Body of pancreas (tissue), 4 donors: ENCODE results near the gene ENAH. TPM values are rescaled to one million over a fixed set of nuclear protein-coding genes. Genes with fewer than 3 reads are reported as not detected.
A peak's percentile ranks its signal among the peaks of the same experiment; 100 is the strongest.

Source experiments
- ATAC-seq: fragments of 150-250 bp; one replicate; pipeline ENCODE4 v1.9.1; 2016
- DNase-seq, 4 donors: peaks; one replicate each; pipeline ENCODE4 v3.0.0-alpha.2; 2019
- H3K27ac ChIP-seq, 4 donors: fragments of 200-600 bp; sonication (generic); 1 replicate in 3 of 4; 2 replicates in 1 of 4; pipeline versions ENCODE4 v1.5.1 to v1.6.1; 2016 to 2019; ENCODE audit warnings: mild to moderate bottlenecking in 1 of 4, mixed read lengths in 1 of 4, moderate library complexity in 1 of 4
- H3K27me3 ChIP-seq, 2 donors: fragments of 200-600 bp; sonication (generic); one replicate each; pipeline ENCODE4 v1.6.0; 2016; ENCODE audit warnings: mild to moderate bottlenecking in 1 of 2
- H3K36me3 ChIP-seq, 2 donors: fragments of 200-600 bp; sonication (generic); replicated peaks in 1 of 2; 2 replicates each; pipeline ENCODE4 v1.5.1; 2016; ENCODE audit warnings: low read depth in 2 of 2; ENCODE audit not compliant: insufficient read depth in 1 of 2
- H3K4me1 ChIP-seq: fragments of 200-600 bp; sonication (generic); one replicate; pipeline ENCODE4 v1.6.0; 2016
- H3K4me3 ChIP-seq, 2 donors: fragments of 200-600 bp; sonication (generic); 1 replicate in 1 of 2; 2 replicates in 1 of 2; pipeline ENCODE4 v1.5.1; 2016 to 2019
- H3K9me3 ChIP-seq, 3 donors: fragments of 200-600 bp; sonication (generic); 1 replicate in 2 of 3; 2 replicates in 1 of 3; pipeline ENCODE4 v1.5.1; 2016
- POLR2A ChIP-seq, 3 donors: fragments of 450-650 bp; IDR thresholded peaks; one replicate each; pipeline ENCODE4 v1.6.1; 2016; ENCODE audit warnings: antibody characterized with exemption in 3 of 3, mild to moderate bottlenecking in 2 of 3
- WGBS, 2 donors: methylation state at CpG; one replicate each; pipeline ENCODE4 v1.1.5; 2017; 5-methylcytosine and 5-hydroxymethylcytosine counted together
- intact Hi-C: fragments of 100-400 bp; cut with DNase I; formaldehyde crosslinking; loops from one replicate; pipeline ENCODE4 v1.15.1; 2023
- total RNA-seq, 2 donors: library from RNA; depleted of rRNA; stranded (reverse); fragments of >200 nt; gene quantifications; one replicate each; pipeline ENCODE4 v1.1.0, GENCODE V29; 2016
- TF ChIP-seq, protein P1 (sequence below), 7 experiments: fragments of 450-650 bp in 4 of 7; fragments of 200-600 bp in 3 of 7; sonication (generic) in 3 of 7; IDR thresholded peaks; one replicate each; pipeline ENCODE4 v1.5.1; 2016 to 2019; ENCODE audit warnings: antibody characterized with exemption in 7 of 7

ENAH gene
- total RNA-seq, 2 donors from 2014 or later, result 21.1 to 28.8 TPM

DNA sequence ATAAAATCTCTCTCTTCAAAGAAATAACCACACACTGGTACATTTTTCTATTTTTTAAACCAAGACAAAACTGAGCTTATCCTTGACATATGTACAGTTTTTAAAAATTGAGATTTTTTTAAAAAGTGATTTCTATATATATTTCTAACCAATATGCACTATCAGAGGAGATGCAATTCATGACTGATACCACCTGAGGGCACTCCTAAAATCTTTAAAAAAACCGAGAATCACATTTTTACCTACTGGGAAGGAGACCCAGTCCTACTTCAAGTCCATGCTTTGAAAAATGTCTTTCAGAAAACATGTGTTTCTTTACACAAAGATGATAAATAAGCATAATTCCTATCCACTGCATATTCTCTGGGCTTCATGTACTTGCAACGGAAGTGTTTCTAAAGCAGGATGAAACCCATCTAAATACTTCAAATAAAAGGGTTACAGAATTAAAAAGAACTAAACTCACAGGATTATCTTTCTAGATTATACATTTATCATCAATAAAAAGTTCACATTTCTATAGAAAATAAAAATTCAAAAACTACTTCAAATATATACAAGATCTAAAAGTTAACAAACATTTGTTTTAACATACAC, 98.6 kb downstream of the ENAH start:
- DNase-seq (no peak), ATAC-seq (no peak)
- intact Hi-C loops, result no loop called here
- H3K4me1 ChIP-seq, result peaks cover 6% of the 10 kb centered on the region
- no peak for TF ChIP-seq POLR2A (IDR thresholded peaks at IDR 0.05)
- TF ChIP-seq, protein P1, sequence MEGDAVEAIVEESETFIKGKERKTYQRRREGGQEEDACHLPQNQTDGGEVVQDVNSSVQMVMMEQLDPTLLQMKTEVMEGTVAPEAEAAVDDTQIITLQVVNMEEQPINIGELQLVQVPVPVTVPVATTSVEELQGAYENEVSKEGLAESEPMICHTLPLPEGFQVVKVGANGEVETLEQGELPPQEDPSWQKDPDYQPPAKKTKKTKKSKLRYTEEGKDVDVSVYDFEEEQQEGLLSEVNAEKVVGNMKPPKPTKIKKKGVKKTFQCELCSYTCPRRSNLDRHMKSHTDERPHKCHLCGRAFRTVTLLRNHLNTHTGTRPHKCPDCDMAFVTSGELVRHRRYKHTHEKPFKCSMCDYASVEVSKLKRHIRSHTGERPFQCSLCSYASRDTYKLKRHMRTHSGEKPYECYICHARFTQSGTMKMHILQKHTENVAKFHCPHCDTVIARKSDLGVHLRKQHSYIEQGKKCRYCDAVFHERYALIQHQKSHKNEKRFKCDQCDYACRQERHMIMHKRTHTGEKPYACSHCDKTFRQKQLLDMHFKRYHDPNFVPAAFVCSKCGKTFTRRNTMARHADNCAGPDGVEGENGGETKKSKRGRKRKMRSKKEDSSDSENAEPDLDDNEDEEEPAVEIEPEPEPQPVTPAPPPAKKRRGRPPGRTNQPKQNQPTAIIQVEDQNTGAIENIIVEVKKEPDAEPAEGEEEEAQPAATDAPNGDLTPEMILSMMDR (IDR thresholded peaks at IDR 0.05), result peak; percentile 25 to 71 (median 61)
- H3K27me3 ChIP-seq, result no peaks in the 10 kb centered on the region
- no peaks in the 10 kb centered on the region for H3K9me3 ChIP-seq
- no peak overlapping the region for H3K4me3 ChIP-seq
- H3K36me3 ChIP-seq, result peaks cover 0 to 1% of the 10 kb centered on the region in 2 donors
- no peak overlapping the region for H3K27ac ChIP-seq
- WGBS, 2 donors, result 28 to 34% methylated on average over 2 of the region's 2 CpGs

DNA sequence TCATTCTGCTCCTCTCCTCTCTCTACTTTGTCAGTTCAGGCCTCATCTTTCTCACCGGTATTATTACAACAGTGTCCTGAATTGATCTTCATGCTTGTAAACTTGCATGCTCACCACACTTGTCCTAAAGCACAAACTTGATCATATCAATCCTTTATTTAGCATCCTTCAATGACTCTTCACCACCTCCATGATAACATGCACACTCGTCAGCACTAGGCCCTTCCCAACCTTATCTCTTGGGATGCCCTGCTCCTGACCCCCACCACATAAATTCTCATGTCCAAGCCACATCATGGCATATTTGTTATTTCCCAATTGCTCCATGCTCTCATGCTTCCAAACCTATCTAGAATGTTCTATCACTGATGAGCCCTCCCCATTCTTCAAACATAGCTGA, 103.1 kb downstream of the ENAH start:
- Histone ChIP-seq H3K27ac (no peak overlapping the region), H3K27me3 (no peaks in the 10 kb centered on the region), H3K36me3 (no peaks in the 10 kb centered on the region), H3K4me1 (peaks cover 6% of the 10 kb centered on the region), H3K9me3 (no peaks in the 10 kb centered on the region), H3K4me3 (no peak overlapping the region)
- intact Hi-C loops, result no loop called here
- DNase-seq (no peak), ATAC-seq (no peak)
- no peak for TF ChIP-seq POLR2A (IDR thresholded peaks at IDR 0.05)
- TF ChIP-seq, protein P1 (IDR thresholded peaks at IDR 0.05), result no peak
- WGBS, 2 donors, result 88 to 95% methylated on average over 2 of the region's 2 CpGs

DNA sequence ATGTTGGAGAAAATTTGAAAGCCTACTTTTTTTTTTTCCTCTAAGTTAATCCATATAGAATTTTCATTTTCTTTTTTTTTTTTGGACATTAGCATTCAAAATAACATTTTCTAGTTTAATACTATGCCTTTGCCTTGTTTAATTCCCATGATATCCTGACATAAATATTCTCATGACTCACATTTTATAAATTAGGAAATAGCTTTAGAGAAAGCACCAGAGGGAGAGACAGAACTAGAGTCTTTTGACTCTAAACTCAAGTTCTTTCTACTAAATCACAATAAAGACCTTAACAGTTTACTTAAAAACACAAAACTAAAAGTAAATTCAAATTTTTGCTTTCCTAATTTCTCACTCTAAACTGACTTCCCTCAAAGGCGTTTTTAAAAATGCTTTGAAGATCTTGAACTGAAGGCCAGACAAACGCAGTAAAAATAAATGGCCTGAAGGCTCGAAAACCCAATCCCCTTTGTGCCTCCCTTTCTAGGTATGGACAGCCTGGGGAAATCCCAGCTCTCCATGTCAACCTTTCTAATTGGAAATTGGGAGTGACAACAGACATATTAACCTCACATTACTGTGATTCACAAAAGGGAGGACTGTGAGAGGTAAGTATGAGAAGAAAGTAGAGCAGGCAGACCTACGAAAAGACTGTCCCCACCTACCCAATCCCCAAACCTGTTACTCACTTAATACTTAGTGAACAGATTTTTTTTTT, 104.6 kb downstream of the ENAH start:
- Histone ChIP-seq H3K4me1 (peaks cover 4% of the 10 kb centered on the region), H3K9me3 (no peaks in the 10 kb centered on the region), H3K27me3 (no peaks in the 10 kb centered on the region), H3K4me3 (no peak overlapping the region), H3K27ac (no peak overlapping the region), H3K36me3 (no peaks in the 10 kb centered on the region)
- ATAC-seq (no peak), DNase-seq (no peak)
- intact Hi-C loops, result no loop called here
- WGBS, 2 donors, result 86 to 90% methylated on average over 4 of the region's 4 CpGs
- TF ChIP-seq, protein P1 (IDR thresholded peaks at IDR 0.05), result no peak
- no peak for TF ChIP-seq POLR2A (IDR thresholded peaks at IDR 0.05)

DNA sequence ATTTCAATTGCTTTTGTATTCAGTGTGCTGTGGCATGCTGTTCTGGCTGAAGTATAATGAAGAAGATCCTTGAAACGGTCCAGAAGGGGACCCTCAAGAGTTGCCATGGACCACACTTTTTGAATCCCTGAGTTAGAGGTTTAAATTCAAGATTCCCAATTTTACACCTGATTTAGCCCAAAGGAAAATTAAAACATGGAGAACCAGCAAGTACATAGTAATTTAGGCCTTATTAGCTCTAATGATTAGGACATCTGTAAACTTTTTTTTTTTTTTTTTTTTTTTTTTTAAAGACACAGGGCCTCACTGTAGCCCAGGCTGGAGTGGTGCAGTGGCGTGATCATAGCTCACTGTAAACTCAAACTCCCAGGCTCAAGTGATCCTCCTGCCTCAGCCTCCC, 107.3 kb downstream of the ENAH start:
- Histone ChIP-seq H3K27ac (no peak overlapping the region), H3K27me3 (no peaks in the 10 kb centered on the region), H3K4me1 (peaks cover 4% of the 10 kb centered on the region), H3K36me3 (no peaks in the 10 kb centered on the region), H3K4me3 (no peak overlapping the region), H3K9me3 (no peaks in the 10 kb centered on the region)
- 92 to 94% methylated on average over 2 of the region's 2 CpGs for WGBS, 2 donors
- intact Hi-C loops, result no loop called here
- TF ChIP-seq, protein P1 (IDR thresholded peaks at IDR 0.05), result no peak
- no peak for TF ChIP-seq POLR2A (IDR thresholded peaks at IDR 0.05)
- DNase-seq (no peak), ATAC-seq (no peak)

DNA sequence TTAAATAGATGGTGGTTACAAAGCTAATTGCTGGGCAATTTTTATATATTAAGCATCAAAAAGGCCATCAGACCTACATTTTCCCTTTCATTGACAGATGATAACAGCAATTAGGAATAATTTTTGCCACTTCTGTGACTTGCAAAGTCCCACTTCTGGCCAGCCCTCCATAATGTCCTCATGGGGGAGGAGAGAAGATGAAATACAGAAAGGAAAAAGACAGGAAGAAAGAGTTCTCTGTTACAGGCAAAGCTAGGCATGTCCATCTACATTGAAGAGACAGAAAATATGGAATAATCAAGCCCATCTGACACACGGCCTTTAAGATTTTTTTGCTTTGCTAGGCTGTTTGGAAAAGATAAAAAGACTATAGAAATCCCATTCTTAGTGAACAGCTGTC, 108.0 kb downstream of the ENAH start:
- intact Hi-C loops, result no loop called here
- H3K4me1 ChIP-seq, result peaks cover 4% of the 10 kb centered on the region
- TF ChIP-seq POLR2A (IDR thresholded peaks at IDR 0.05), result no peak
- TF ChIP-seq, protein P1 (IDR thresholded peaks at IDR 0.05), result no peak
- H3K36me3 ChIP-seq, result no peaks in the 10 kb centered on the region
- 74 to 77% methylated on average over 1 of the region's 1 CpG for WGBS, 2 donors
- DNase-seq (no peak), ATAC-seq (no peak)
- H3K27ac ChIP-seq, result no peak overlapping the region
- H3K4me3 ChIP-seq, result no peak overlapping the region
- H3K27me3 ChIP-seq, result no peaks in the 10 kb centered on the region
- no peaks in the 10 kb centered on the region for H3K9me3 ChIP-seq
